Activated naive CD8-positive, alpha-beta T cell treated with anti-CD3 and anti-CD28 coated beads, Interleukin-2, amount 50 U/mL, for 24 hours (primary cell): ENCODE results near the gene MGAM2.
"Not testable (repeated sequence)": the region's sequence is repeated elsewhere in the genome, so short reads cannot be mapped to it uniquely, and the experiment has no call there.

Experiments used
- ATAC-seq: fragments of 150-1000 bp; cut with Tn5 transposase; one replicate; pipeline ENCODE4 v1.10.0; 2021
- DNase-seq: peaks from one replicate; pipeline ENCODE4 v3.0.0; 2021
- H3K27ac Mint-ChIP-seq: one replicate; pipeline ENCODE4 v1.8.0; 2021; ENCODE audit warnings: mild to moderate bottlenecking, mixed read lengths
- H3K27me3 Mint-ChIP-seq: one replicate; pipeline ENCODE4 v1.8.0; 2021; ENCODE audit warnings: mixed read lengths
- H3K36me3 Mint-ChIP-seq: one replicate; pipeline ENCODE4 v1.8.0; 2021; ENCODE audit warnings: low read depth, mixed read lengths
- H3K4me1 Mint-ChIP-seq: one replicate; pipeline ENCODE4 v1.8.0; 2021; ENCODE audit warnings: mixed read lengths
- H3K4me3 Mint-ChIP-seq: one replicate; pipeline ENCODE4 v1.8.0; 2021; ENCODE audit warnings: mild to moderate bottlenecking, moderate library complexity, mixed read lengths
- H3K9me3 Mint-ChIP-seq: one replicate; pipeline ENCODE4 v1.8.0; 2021; ENCODE audit warnings: mixed read lengths

Gene MGAM2

DNA sequence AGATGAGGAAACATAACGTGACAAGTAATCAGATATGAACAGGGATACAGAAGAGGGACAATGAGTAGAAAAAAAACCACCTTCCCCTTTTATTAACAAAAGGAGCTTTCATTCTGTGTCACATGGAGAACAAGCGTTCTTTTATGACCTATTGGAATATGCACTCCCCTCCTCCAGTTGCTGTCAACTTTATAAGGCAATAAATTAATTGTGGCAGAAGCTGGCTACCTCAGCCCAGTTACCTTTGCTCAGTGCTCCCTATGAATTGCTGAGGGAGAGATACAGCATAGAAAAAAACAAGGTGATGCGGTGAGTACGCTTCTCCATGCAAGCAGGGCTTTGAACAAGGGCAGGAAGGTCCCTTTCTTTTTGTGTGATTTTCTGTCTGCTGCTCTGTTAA, at the start of gene MGAM2:
Gene MGAM2 (plus strand): TSS at position 220 of the 400 bp plus-strand sequence. CDS start 5,156 bp downstream, outside the sequence.
- ATAC-seq (no peak), DNase-seq (no peak)
- no peak within 1 kb of the TSS for H3K27ac Mint-ChIP-seq
- H3K4me1 Mint-ChIP-seq: no peaks in the 10 kb centered on the region
- H3K4me3 Mint-ChIP-seq: no peak within 1 kb of the TSS
- H3K36me3 Mint-ChIP-seq: no peaks in the 10 kb centered on the region
- H3K27me3 Mint-ChIP-seq: peaks cover 5% of the 10 kb centered on the region
- H3K9me3 Mint-ChIP-seq: no peaks in the 10 kb centered on the region

- ATAC-seq (no peak), DNase-seq (no peak)
- Mint-ChIP-seq H3K4me3 (no peak overlapping the region), H3K36me3 (no peaks in the 10 kb centered on the region), H3K27ac (no peak overlapping the region), H3K4me1 (no peaks in the 10 kb centered on the region), H3K27me3 (no peaks in the 10 kb centered on the region), H3K9me3 (no peaks in the 10 kb centered on the region)
Observed at GRCh38 chr7:142063551-142064442, 47.7 kb upstream of the MGAM2 start.

GRCh38 chr7:142066536-142066935, 45.0 kb upstream of the MGAM2 start:
- Mint-ChIP-seq H3K36me3 (no peaks in the 10 kb centered on the region), H3K9me3 (no peaks in the 10 kb centered on the region), H3K27ac (no peak overlapping the region), H3K27me3 (no peaks in the 10 kb centered on the region), H3K4me1 (no peaks in the 10 kb centered on the region), H3K4me3 (no peak overlapping the region)
- ATAC-seq (no peak), DNase-seq (no peak)

GRCh38 chr7:142077762-142078161, 33.8 kb upstream of the MGAM2 start:
- Mint-ChIP-seq H3K4me1 (no peaks in the 10 kb centered on the region), H3K9me3 (no peaks in the 10 kb centered on the region), H3K27me3 (peaks cover 11% of the 10 kb centered on the region), H3K36me3 (no peaks in the 10 kb centered on the region), H3K4me3 (no peak overlapping the region), H3K27ac (no peak overlapping the region)
- ATAC-seq: no peak
- no peak for DNase-seq

DNA sequence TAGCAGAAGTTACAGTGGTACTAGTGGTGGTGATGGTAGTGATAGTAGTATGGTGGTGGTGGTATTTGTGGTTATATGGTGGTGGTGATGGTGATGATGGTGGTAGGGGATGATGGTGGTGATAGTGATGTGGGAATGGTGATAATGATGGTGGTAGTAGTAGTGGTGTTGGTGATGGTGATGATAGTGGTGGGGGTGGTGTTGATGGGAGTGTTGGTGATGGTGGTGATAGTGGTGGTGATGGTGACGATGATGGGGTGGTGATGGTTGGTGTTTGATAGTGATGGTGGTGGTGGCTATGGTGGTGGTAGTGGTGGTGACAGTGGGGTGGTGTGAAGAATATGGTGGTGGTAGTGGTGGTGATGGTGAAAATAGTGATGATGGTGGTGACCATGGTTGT, 27.9 kb upstream of the MGAM2 start:
- H3K27me3 Mint-ChIP-seq: peaks cover 5% of the 10 kb centered on the region
- no peak overlapping the region for H3K4me3 Mint-ChIP-seq
- no peaks in the 10 kb centered on the region for H3K9me3 Mint-ChIP-seq
- ATAC-seq: no peak
- H3K36me3 Mint-ChIP-seq: no peaks in the 10 kb centered on the region
- H3K27ac Mint-ChIP-seq: peak overlapping the region; percentile 52
- DNase-seq: no peak
- H3K4me1 Mint-ChIP-seq: no peaks in the 10 kb centered on the region

DNA sequence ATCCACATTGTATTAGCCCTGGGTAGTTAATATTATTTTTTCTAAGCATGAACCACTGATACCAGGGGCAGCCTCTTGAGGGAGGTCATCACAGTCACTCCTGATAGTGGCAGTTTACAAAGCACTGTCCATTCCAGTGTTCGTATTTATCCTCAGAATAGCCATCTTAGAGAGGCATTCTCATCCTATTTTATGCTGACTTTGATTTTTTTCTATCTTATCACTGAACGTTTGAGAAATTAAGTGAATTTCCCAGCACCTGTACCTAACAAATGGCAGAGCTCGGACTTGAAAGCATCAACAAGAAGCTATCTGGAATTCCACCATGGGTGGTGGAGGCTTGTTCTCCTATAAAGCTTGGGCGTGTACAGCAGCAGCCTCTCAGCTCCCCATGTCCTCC, 26.1 kb upstream of the MGAM2 start:
- ATAC-seq (no peak), DNase-seq (no peak)
- H3K27me3 Mint-ChIP-seq: peaks cover 5% of the 10 kb centered on the region
- H3K4me3 Mint-ChIP-seq: no peak overlapping the region
- H3K9me3 Mint-ChIP-seq: no peaks in the 10 kb centered on the region
- H3K36me3 Mint-ChIP-seq: no peaks in the 10 kb centered on the region
- no peak overlapping the region for H3K27ac Mint-ChIP-seq
- H3K4me1 Mint-ChIP-seq: no peaks in the 10 kb centered on the region

- no peaks in the 10 kb centered on the region for H3K4me1 Mint-ChIP-seq
- H3K4me3 Mint-ChIP-seq: no peak overlapping the region
- H3K36me3 Mint-ChIP-seq: no peaks in the 10 kb centered on the region
- DNase-seq (no peak), ATAC-seq (no peak)
- H3K27me3 Mint-ChIP-seq: peaks cover 2% of the 10 kb centered on the region
- no peak overlapping the region for H3K27ac Mint-ChIP-seq
- no peaks in the 10 kb centered on the region for H3K9me3 Mint-ChIP-seq
Observed at GRCh38 chr7:142088022-142088714, 23.4 kb upstream of the MGAM2 start.

DNA sequence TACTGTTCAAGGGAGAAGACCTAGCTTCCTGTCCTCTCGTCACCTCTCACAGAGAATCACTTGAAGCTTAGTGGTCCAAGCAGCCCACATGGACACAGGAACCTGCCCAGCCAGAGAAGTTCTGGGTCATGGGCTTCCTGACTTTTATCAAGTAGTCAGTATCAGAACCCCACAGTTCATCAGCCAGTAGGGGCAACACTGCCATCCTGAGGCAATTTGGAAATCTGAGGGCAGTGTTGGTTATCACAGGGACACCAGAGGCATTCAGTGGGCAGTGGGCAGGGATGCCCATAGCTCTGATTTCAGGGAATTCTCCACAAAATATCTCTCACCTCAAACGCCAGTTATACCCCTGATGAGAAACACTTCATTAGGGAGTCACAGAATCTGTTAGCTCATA, 22.5 kb upstream of the MGAM2 start:
- no peaks in the 10 kb centered on the region for H3K9me3 Mint-ChIP-seq
- H3K36me3 Mint-ChIP-seq: no peaks in the 10 kb centered on the region
- H3K27me3 Mint-ChIP-seq: no peaks in the 10 kb centered on the region
- no peak for DNase-seq
- H3K4me1 Mint-ChIP-seq: no peaks in the 10 kb centered on the region
- H3K27ac Mint-ChIP-seq: no peak overlapping the region
- H3K4me3 Mint-ChIP-seq: no peak overlapping the region
- no peak for ATAC-seq

- ATAC-seq (no peak), DNase-seq (no peak)
- Mint-ChIP-seq H3K27me3 (no peaks in the 10 kb centered on the region), H3K27ac (no peak overlapping the region), H3K36me3 (no peaks in the 10 kb centered on the region), H3K4me1 (no peaks in the 10 kb centered on the region), H3K9me3 (no peaks in the 10 kb centered on the region), H3K4me3 (no peak overlapping the region)
Observed at GRCh38 chr7:142091961-142092360, 19.6 kb upstream of the MGAM2 start.

DNA sequence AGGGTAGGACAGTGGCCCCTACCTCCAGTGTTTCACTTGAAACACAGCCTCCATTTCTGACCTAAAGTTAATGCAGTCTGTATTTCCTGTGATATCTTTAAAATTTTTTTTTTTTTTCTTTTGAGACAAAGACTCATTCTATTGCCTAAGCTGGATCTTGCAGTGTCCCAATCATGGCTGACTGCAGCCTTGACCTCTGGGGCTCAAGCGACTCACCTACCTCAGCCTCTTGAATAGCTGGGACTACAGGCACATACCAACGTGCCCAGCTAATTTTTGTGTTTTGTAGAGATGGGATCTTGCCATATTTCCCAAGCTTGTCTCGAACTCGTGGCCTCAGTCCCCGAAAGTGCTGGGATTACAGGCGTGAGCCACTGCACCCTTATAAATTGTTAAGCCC, 16.7 kb upstream of the MGAM2 start:
- no peaks in the 10 kb centered on the region for H3K27me3 Mint-ChIP-seq
- no peaks in the 10 kb centered on the region for H3K4me1 Mint-ChIP-seq
- no peaks in the 10 kb centered on the region for H3K36me3 Mint-ChIP-seq
- H3K4me3 Mint-ChIP-seq: no peak overlapping the region
- ATAC-seq (no peak), DNase-seq (no peak)
- no peak overlapping the region for H3K27ac Mint-ChIP-seq
- no peaks in the 10 kb centered on the region for H3K9me3 Mint-ChIP-seq

- no peaks in the 10 kb centered on the region for H3K27me3 Mint-ChIP-seq
- ATAC-seq: no peak
- H3K27ac Mint-ChIP-seq: no peak overlapping the region
- no peaks in the 10 kb centered on the region for H3K4me1 Mint-ChIP-seq
- DNase-seq: no peak
- H3K36me3 Mint-ChIP-seq: no peaks in the 10 kb centered on the region
- no peak overlapping the region for H3K4me3 Mint-ChIP-seq
- H3K9me3 Mint-ChIP-seq: no peaks in the 10 kb centered on the region
Observed at GRCh38 chr7:142097571-142097970, 13.9 kb upstream of the MGAM2 start.

DNA sequence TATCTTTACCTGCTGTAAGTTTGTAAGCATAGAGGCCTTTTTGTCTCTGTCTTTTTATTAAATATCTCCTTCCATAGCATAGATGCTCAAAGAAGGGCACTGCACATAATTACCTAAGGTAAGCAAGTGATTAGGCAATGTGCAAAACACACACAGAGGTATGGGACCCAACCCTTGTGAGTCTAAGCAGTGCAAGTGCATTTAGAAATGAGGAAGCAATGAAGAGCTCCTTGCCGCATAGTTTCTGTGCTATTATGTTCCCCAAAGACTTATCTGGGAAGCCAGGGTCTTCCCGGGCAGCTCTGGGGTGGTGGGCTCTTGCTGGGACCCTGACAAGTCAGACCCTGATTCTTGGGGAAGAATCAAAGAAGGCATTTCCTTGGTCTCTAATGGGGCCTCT, 13.5 kb upstream of the MGAM2 start:
- H3K9me3 Mint-ChIP-seq: no peaks in the 10 kb centered on the region

DNA sequence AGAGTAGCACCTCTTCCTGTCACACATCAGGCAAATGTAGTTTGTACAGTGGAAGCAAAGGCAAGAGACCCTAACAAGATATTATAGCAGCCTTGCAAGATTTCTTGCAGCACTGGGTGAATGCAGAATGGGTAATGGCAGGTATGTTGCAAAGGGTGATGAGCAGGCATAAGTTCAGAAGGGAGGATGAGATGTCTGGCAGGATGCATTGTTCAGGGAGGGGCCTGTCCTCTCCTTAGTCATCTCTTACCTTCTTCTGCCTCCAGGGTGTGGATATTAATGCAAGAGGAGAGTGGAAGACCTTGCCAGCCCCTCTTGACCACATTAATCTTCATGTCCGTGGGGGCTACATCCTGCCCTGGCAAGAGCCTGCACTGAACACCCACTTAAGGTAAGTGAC, 12.2 kb upstream of the MGAM2 start:
- H3K36me3 Mint-ChIP-seq, H3K27me3 Mint-ChIP-seq, H3K4me3 Mint-ChIP-seq, H3K27ac Mint-ChIP-seq, H3K4me1 Mint-ChIP-seq, ATAC-seq, DNase-seq, H3K9me3 Mint-ChIP-seq: not testable (repeated sequence)

More for the DNA sequence above, 13.5 kb upstream of the MGAM2 start:
- no peak overlapping the region for H3K4me3 Mint-ChIP-seq
- ATAC-seq (no peak), DNase-seq (no peak)
- H3K27me3 Mint-ChIP-seq: no peaks in the 10 kb centered on the region
- H3K4me1 Mint-ChIP-seq: no peaks in the 10 kb centered on the region
- H3K36me3 Mint-ChIP-seq: no peaks in the 10 kb centered on the region
- no peak overlapping the region for H3K27ac Mint-ChIP-seq

DNA sequence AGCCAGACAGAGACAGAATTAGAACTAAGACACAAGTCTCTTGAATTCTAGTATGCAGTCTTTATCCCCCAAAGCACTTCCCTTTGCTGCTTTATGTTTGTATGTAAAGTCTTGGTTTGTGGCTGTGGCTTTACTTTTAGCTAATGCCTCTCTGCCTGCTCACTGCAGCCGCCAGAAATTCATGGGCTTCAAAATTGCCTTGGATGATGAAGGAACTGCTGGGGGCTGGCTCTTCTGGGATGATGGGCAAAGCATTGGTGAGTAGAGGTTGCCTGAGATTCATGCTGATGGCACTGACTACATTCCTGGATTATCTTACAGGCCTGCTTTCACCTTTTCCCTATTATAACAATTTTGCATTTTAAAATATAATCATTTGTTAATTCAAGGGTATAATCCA, 10.9 kb upstream of the MGAM2 start:
- no peak overlapping the region for H3K27ac Mint-ChIP-seq
- H3K36me3 Mint-ChIP-seq: no peaks in the 10 kb centered on the region
- no peaks in the 10 kb centered on the region for H3K4me1 Mint-ChIP-seq
- H3K9me3 Mint-ChIP-seq: no peaks in the 10 kb centered on the region
- DNase-seq (no peak), ATAC-seq (no peak)
- H3K4me3 Mint-ChIP-seq: no peak overlapping the region
- no peaks in the 10 kb centered on the region for H3K27me3 Mint-ChIP-seq

- not testable (repeated sequence) for H3K9me3 Mint-ChIP-seq, H3K27ac Mint-ChIP-seq, DNase-seq, H3K36me3 Mint-ChIP-seq, H3K27me3 Mint-ChIP-seq, H3K4me1 Mint-ChIP-seq, ATAC-seq, H3K4me3 Mint-ChIP-seq
Observed at GRCh38 chr7:142101794-142102193, 9.7 kb upstream of the MGAM2 start.
